ENCODE results near the gene RASD1. TPM values are rescaled to one million over a fixed set of nuclear protein-coding genes. Genes with fewer than 3 reads are reported as not detected.
A peak's percentile ranks its signal among the peaks of the same experiment; 100 is the strongest.

Gene RASD1
- polyA plus RNA-seq, 2 of the 4 experiments (the other 2 are of a cell fraction): 0.92 to 1.4 TPM

GRCh38 chr17:17493249-17493985 is 2.8 kb downstream of the RASD1 start:
- ChIA-PET POLR2A (no interaction called here), CTCF (interaction anchor here (1.0 kb wide), 1 partner anchor 76 kb away, joined by 3 read pairs; no protein-coding TSS in a partner anchor)
- peaks cover 4% of the 10 kb centered on the region; the same call in 2 of the 3 replicates for H3K4me1 ChIP-seq
- H3K27ac ChIP-seq: no peak overlapping the region
- H3K9me3 ChIP-seq: no peaks in the 10 kb centered on the region
- no peak overlapping the region for H3K4me3 ChIP-seq
- DNase-seq (ENCODE audit: low read depth in 1 of 2, low spot score in 1 of 2): no peak
- no peak overlapping the region for H3K4me2 ChIP-seq
- ATAC-seq: no peak
- no peak for FAIRE-seq
- WGBS (ENCODE audit: missing lambda C conversion rate): 87% methylated on average over 15 of the region's 15 CpGs
- no peak for TF ChIP-seq SREBF2 (IDR thresholded peaks at IDR 0.05)
- peak; percentile 39; the same call in 1 of the 2 replicates for TF ChIP-seq POLR2AphosphoS2 (conservative IDR thresholded peaks at IDR 0.05; ENCODE audit: low read length)

DNA sequence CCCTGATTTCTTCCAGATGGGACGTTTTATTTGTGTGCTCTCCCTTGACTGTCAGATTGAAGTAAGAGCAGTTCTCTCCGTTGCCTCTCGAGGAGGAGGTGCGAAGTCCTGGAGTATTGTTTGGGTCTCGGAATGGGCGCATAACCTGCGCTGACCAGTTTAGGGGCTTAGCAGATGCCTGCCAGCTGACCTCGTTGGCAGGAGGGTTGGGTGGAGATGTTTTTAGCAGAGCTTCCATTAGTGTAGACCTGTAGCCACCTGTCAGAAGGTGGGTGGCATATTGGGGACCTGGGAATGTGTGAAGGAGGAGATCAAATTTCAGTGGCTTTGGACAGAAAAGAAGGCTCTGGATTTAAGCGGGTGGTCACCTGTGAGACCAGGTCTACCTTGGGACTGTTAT is 3.6 kb downstream of the RASD1 start:
- DNase-seq (ENCODE audit: low read depth in 1 of 2, low spot score in 1 of 2) (no peak), FAIRE-seq (no peak), ATAC-seq (no peak)
- CTCF ChIA-PET: interaction anchor here (0.6 to 3.0 kb wide), 5 partner anchors 10 to 150 kb away, joined by 3 to 18 read pairs (median 3); no protein-coding TSS in a partner anchor
- H3K27ac ChIP-seq: no peak overlapping the region; a peak in 1 of 6 replicates
- no peak overlapping the region for H3K4me3 ChIP-seq
- peaks cover 4% of the 10 kb centered on the region; the same call in 2 of the 3 replicates for H3K4me1 ChIP-seq
- H3K4me2 ChIP-seq: no peak overlapping the region
- 91% methylated on average over 9 of the region's 9 CpGs for WGBS (ENCODE audit: missing lambda C conversion rate)
- no peak for TF ChIP-seq SMC3 (IDR thresholded peaks at IDR 0.05)
- no peak for TF ChIP-seq CHD2 (IDR thresholded peaks at IDR 0.05; ENCODE audit: low read length, partially characterized antibody)
- TF ChIP-seq, protein P1, sequence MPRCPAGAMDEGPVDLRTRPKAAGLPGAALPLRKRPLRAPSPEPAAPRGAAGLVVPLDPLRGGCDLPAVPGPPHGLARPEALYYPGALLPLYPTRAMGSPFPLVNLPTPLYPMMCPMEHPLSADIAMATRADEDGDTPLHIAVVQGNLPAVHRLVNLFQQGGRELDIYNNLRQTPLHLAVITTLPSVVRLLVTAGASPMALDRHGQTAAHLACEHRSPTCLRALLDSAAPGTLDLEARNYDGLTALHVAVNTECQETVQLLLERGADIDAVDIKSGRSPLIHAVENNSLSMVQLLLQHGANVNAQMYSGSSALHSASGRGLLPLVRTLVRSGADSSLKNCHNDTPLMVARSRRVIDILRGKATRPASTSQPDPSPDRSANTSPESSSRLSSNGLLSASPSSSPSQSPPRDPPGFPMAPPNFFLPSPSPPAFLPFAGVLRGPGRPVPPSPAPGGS (IDR thresholded peaks at IDR 0.05): no peak
- no peak for TF ChIP-seq TP53 (CRISPR knock-in tag; IDR thresholded peaks at IDR 0.05)
- no peak for TF ChIP-seq HOXB13 (CRISPR knock-in tag; IDR thresholded peaks at IDR 0.05; ENCODE audit: low read depth)
- TF ChIP-seq POLR2AphosphoS2 (conservative IDR thresholded peaks at IDR 0.05; ENCODE audit: low read length): no peak
- no peak for TF ChIP-seq MAX (IDR thresholded peaks at IDR 0.05)
- no peaks in the 10 kb centered on the region for H3K9me3 ChIP-seq
- POLR2A ChIA-PET: no interaction called here

GRCh38 chr17:17492085-17492484 is 4.1 kb downstream of the RASD1 start:
- 85% methylated on average over 11 of the region's 11 CpGs for WGBS (ENCODE audit: missing lambda C conversion rate)
- Histone ChIP-seq H3K4me3 (no peak overlapping the region), H3K27ac (no peak overlapping the region; a peak in 1 of 6 replicates), H3K4me1 (peaks cover 2% of the 10 kb centered on the region; the same call in 2 of the 3 replicates), H3K9me3 (no peaks in the 10 kb centered on the region), H3K4me2 (no peak overlapping the region)
- ATAC-seq (no peak), FAIRE-seq (no peak), DNase-seq (ENCODE audit: low read depth in 1 of 2, low spot score in 1 of 2) (no peak)
- POLR2A ChIA-PET: no interaction called here
- TF ChIP-seq HOXB5 (CRISPR knock-in tag; IDR thresholded peaks at IDR 0.05): no peak
- TF ChIP-seq RCOR1 (IDR thresholded peaks at IDR 0.05; ENCODE audit: low read depth, low read length): no peak
- TF ChIP-seq, protein P2, sequence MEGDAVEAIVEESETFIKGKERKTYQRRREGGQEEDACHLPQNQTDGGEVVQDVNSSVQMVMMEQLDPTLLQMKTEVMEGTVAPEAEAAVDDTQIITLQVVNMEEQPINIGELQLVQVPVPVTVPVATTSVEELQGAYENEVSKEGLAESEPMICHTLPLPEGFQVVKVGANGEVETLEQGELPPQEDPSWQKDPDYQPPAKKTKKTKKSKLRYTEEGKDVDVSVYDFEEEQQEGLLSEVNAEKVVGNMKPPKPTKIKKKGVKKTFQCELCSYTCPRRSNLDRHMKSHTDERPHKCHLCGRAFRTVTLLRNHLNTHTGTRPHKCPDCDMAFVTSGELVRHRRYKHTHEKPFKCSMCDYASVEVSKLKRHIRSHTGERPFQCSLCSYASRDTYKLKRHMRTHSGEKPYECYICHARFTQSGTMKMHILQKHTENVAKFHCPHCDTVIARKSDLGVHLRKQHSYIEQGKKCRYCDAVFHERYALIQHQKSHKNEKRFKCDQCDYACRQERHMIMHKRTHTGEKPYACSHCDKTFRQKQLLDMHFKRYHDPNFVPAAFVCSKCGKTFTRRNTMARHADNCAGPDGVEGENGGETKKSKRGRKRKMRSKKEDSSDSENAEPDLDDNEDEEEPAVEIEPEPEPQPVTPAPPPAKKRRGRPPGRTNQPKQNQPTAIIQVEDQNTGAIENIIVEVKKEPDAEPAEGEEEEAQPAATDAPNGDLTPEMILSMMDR (IDR thresholded peaks at IDR 0.05): no peak
- TF ChIP-seq RAD21 (conservative IDR thresholded peaks at IDR 0.05 in 1 of 2, IDR thresholded peaks at IDR 0.05 in 1 of 2): no peak
- TF ChIP-seq ESRRA (IDR thresholded peaks at IDR 0.05; ENCODE audit: borderline replicate concordance, low read length): no peak
- TF ChIP-seq FOXS1 (CRISPR knock-in tag; IDR thresholded peaks at IDR 0.05): no peak
- TF ChIP-seq ELK1 (IDR thresholded peaks at IDR 0.05; ENCODE audit: low read depth, low read length): no peak
- no peak for TF ChIP-seq CBX2 (IDR thresholded peaks at IDR 0.05; ENCODE audit: borderline replicate concordance, low read depth)
- no peak for TF ChIP-seq FOSB (CRISPR knock-in tag; IDR thresholded peaks at IDR 0.05)
- TF ChIP-seq, protein P3, sequence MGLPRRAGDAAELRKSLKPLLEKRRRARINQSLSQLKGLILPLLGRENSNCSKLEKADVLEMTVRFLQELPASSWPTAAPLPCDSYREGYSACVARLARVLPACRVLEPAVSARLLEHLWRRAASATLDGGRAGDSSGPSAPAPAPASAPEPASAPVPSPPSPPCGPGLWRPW (IDR thresholded peaks at IDR 0.05): no peak
- no peak for TF ChIP-seq CHD2 (IDR thresholded peaks at IDR 0.05; ENCODE audit: low read length, partially characterized antibody)
- TF ChIP-seq BHLHE40 (IDR thresholded peaks at IDR 0.05; ENCODE audit: low read depth, low read length): no peak
- no peak for TF ChIP-seq SREBF2 (IDR thresholded peaks at IDR 0.05)
- TF ChIP-seq MYC (IDR thresholded peaks at IDR 0.05; ENCODE audit: borderline replicate concordance, low read length): no peak
- TF ChIP-seq POLR2A (IDR thresholded peaks at IDR 0.05; ENCODE audit: low read length): no peak
- CTCF ChIA-PET: interaction anchor here (0.6 to 4.1 kb wide), 7 partner anchors 11 to 150 kb away, joined by 3 to 25 read pairs (median 3); no protein-coding TSS in a partner anchor

All from A549 (cell line).